Measurements from ENCODE around the gene NAT10. TPM values are rescaled to one million over a fixed set of nuclear protein-coding genes. Genes with fewer than 3 reads are reported as not detected.

NAT10 gene
- polyA plus RNA-seq, 1 donor: 37.0 TPM

Other genes with a start within 250 kb of the NAT10 start
- gene LMO2, start 213.6 kb upstream of the NAT10 start, polyA plus RNA-seq: 11.8 TPM
- 162 TPM for gene CAPRIN1, start 53.9 kb upstream of the NAT10 start, polyA plus RNA-seq